ENCODE data around the gene LRRC38. TPM values are rescaled to one million over a fixed set of nuclear protein-coding genes. Genes with fewer than 3 reads are reported as not detected.

Gene LRRC38
- total and polyA plus RNA-seq, 2 of the 8 experiments (the other 6 are each of a cell fraction or from before 2014, with no cell fraction given) = 0.17 to 0.63 TPM

- TF ChIP-seq CHD7 (IDR thresholded peaks at IDR 0.05; ENCODE audit: insufficient replicate concordance, low read length) (no peak), TCF12 (IDR thresholded peaks at IDR 0.05; ENCODE audit: low read depth, low read length) (no peak), GTF2F1 (IDR thresholded peaks at IDR 0.05; ENCODE audit: borderline replicate concordance, low read depth, low read length) (no peak), ASH2L (IDR thresholded peaks at IDR 0.05; ENCODE audit: low read length) (peak; percentile 35), HDAC2 (IDR thresholded peaks at IDR 0.05; ENCODE audit: borderline replicate concordance in 1 of 2, low read depth in 2 of 2, low read length in 2 of 2) (no peak)
- TF ChIP-seq, protein P1, sequence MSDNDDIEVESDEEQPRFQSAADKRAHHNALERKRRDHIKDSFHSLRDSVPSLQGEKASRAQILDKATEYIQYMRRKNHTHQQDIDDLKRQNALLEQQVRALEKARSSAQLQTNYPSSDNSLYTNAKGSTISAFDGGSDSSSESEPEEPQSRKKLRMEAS (IDR thresholded peaks at IDR 0.05) = peak; percentile 81
Observed at GRCh38 chr1:13513895-13514546, at the start of gene LRRC38 (continued).
